ENCODE data around the gene SMAP1.
"Not testable (repeated sequence)": the region's sequence is repeated elsewhere in the genome, so short reads cannot be mapped to it uniquely, and the experiment has no call there.

SMAP1 gene

GRCh38 chr6:70684794-70685493 lies 17.3 kb downstream of the SMAP1 start:
- no peak for DNase-seq

GRCh38 chr6:70685494-70686180 lies 18.0 kb downstream of the SMAP1 start:
- no peak for DNase-seq

- peak; percentile 68 for DNase-seq
Measured at GRCh38 chr6:70686548-70687133, 19.0 kb downstream of the SMAP1 start.

GRCh38 chr6:70693887-70694286 lies 26.2 kb downstream of the SMAP1 start:
- no peak for DNase-seq

GRCh38 chr6:70694371-70694770 lies 26.7 kb downstream of the SMAP1 start:
- DNase-seq: no peak

- no peak for DNase-seq
Measured at GRCh38 chr6:70700922-70701876, 33.5 kb downstream of the SMAP1 start.

- no peak for DNase-seq
Measured at GRCh38 chr6:70705772-70706171, 38.1 kb downstream of the SMAP1 start.

GRCh38 chr6:70706491-70707123 lies 38.9 kb downstream of the SMAP1 start:
- peak; percentile 62 for DNase-seq

GRCh38 chr6:70707893-70708292 lies 40.2 kb downstream of the SMAP1 start:
- DNase-seq: no peak

- no peak for DNase-seq
Measured at GRCh38 chr6:70708448-70708847, 40.8 kb downstream of the SMAP1 start.

- no peak for DNase-seq
Measured at GRCh38 chr6:70709826-70710225, 42.1 kb downstream of the SMAP1 start.

- no peak for DNase-seq
Measured at GRCh38 chr6:70714716-70715257, 47.1 kb downstream of the SMAP1 start.

- peak; percentile 14 for DNase-seq
Measured at GRCh38 chr6:70717038-70717801, 49.5 kb downstream of the SMAP1 start.

- DNase-seq: no peak
Measured at GRCh38 chr6:70724524-70724923, 56.8 kb downstream of the SMAP1 start.

GRCh38 chr6:70725817-70726415 lies 58.2 kb downstream of the SMAP1 start:
- no peak for DNase-seq

- no peak for DNase-seq
Measured at GRCh38 chr6:70734381-70734780, 66.7 kb downstream of the SMAP1 start.

- DNase-seq: no peak
Measured at GRCh38 chr6:70734979-70735378, 67.3 kb downstream of the SMAP1 start.

- DNase-seq: no peak
Measured at GRCh38 chr6:70735513-70735912, 67.8 kb downstream of the SMAP1 start.

GRCh38 chr6:70738028-70738427 lies 70.3 kb downstream of the SMAP1 start:
- no peak for DNase-seq

GRCh38 chr6:70739534-70739933 lies 71.9 kb downstream of the SMAP1 start:
- no peak for DNase-seq

- DNase-seq: not testable (repeated sequence)
Measured at GRCh38 chr6:70740746-70741145, 73.1 kb downstream of the SMAP1 start.
